ENCODE data around the gene EPDR1. TPM values are rescaled to one million over a fixed set of nuclear protein-coding genes. Genes with fewer than 3 reads are reported as not detected.

Gene EPDR1
- total and polyA plus RNA-seq, 2 experiments from 2014 or later = 4.4 to 13.8 TPM

- DNase-seq (ENCODE audit: low spot score) = no peak
- no peaks in the 10 kb centered on the region for H3K9me3 Mint-ChIP-seq
- no peak overlapping the region for H3K4me3 ChIP-seq
- ATAC-seq = no peak
- no peaks in the 10 kb centered on the region for H3F3A ChIP-seq (replicated peaks; ENCODE audit: low read depth)
- peaks cover 5% of the 10 kb centered on the region for H3K27me3 Mint-ChIP-seq (ENCODE audit: insufficient read depth, low read depth, poor library complexity)
- no peak overlapping the region for H3K4me3 Mint-ChIP-seq
- H3K36me3 ChIP-seq (ENCODE audit: insufficient read depth) = no peaks in the 10 kb centered on the region
- H3K27ac Mint-ChIP-seq = no peak overlapping the region
- no peak overlapping the region for H3K4me2 ChIP-seq
- TF ChIP-seq STAT1 (IDR thresholded peaks at IDR 0.05; ENCODE audit: unreplicated experiment) = no peak
- no peak for TF ChIP-seq EZH2 (IDR thresholded peaks at IDR 0.05; ENCODE audit: low read depth, unreplicated experiment)
- no peak for TF ChIP-seq EZH2phosphoT487 (IDR thresholded peaks at IDR 0.05; ENCODE audit: unreplicated experiment)
- no peak for TF ChIP-seq ZNF462 (CRISPR knock-in tag; IDR thresholded peaks at IDR 0.05)
- TF ChIP-seq ZNF114 (CRISPR knock-in tag; IDR thresholded peaks at IDR 0.05) = no peak
- TF ChIP-seq CTCF (conservative IDR thresholded peaks at IDR 0.05; ENCODE audit: low read depth in 2 of 2) = no peak
- TF ChIP-seq ETS1 (IDR thresholded peaks at IDR 0.05) = no peak
- no peak for TF ChIP-seq CREB1 (CRISPR knock-in tag; IDR thresholded peaks at IDR 0.05; ENCODE audit: low read depth)
- no peak for TF ChIP-seq JUNB (IDR thresholded peaks at IDR 0.05; ENCODE audit: unreplicated experiment)
- no peak for TF ChIP-seq NANOG (IDR thresholded peaks at IDR 0.05; ENCODE audit: borderline replicate concordance)
- no peak for TF ChIP-seq POLR2AphosphoS5 (IDR thresholded peaks at IDR 0.05; ENCODE audit: low read depth)
- TF ChIP-seq REST (IDR thresholded peaks at IDR 0.05; ENCODE audit: unreplicated experiment) = no peak
- no peak for TF ChIP-seq ZNF331 (CRISPR knock-in tag; IDR thresholded peaks at IDR 0.05; ENCODE audit: low read depth)
- no peak overlapping the region for H2AFZ ChIP-seq
- H3K4me1 Mint-ChIP-seq = peaks cover 8% of the 10 kb centered on the region
- H3K4me1 ChIP-seq (ENCODE audit: insufficient read depth) = peaks cover 8% of the 10 kb centered on the region; the same call in 1 of the 2 replicates
- H4K20me1 ChIP-seq (replicated peaks; ENCODE audit: insufficient read depth) = no peaks in the 10 kb centered on the region
- H3K27me3 ChIP-seq (ENCODE audit: insufficient read depth) = no peaks in the 10 kb centered on the region
- H3K27ac ChIP-seq (ENCODE audit: low read depth) = no peak overlapping the region
- no peaks in the 10 kb centered on the region for H3K36me3 Mint-ChIP-seq (ENCODE audit: low read depth)
- H3K9me2 ChIP-seq (ENCODE audit: insufficient read depth) = peaks cover 6% of the 10 kb centered on the region
- H3K79me2 ChIP-seq (replicated peaks; ENCODE audit: insufficient read depth) = no peaks in the 10 kb centered on the region
These were observed 62.0 kb downstream of the EPDR1 start for GRCh38 chr7:37982423-37982822.
